ENCODE results near the gene MLN.

GRCh38 chr6:33801611-33802010, 2.2 kb downstream of the MLN start:
- TF ChIP-seq POLR2AphosphoS5 (IDR thresholded peaks at IDR 0.05; ENCODE audit: low read depth, low read length) (no peak), ATF3 (IDR thresholded peaks at IDR 0.05) (no peak), EZH2phosphoT487 (IDR thresholded peaks at IDR 0.05; ENCODE audit: borderline replicate concordance) (no peak), CTCF (IDR thresholded peaks at IDR 0.05 in 2 of 3, conservative IDR thresholded peaks at IDR 0.05 in 1 of 3; ENCODE audit: borderline replicate concordance in 1 of 3, insufficient read depth in 1 of 3, low read depth in 2 of 3, low read length in 2 of 3) (no peak), REST (IDR thresholded peaks at IDR 0.05; ENCODE audit: low read depth) (no peak), POLR2A (IDR thresholded peaks at IDR 0.05; ENCODE audit: borderline replicate concordance, extremely low read depth, insufficient read depth, insufficient read length) (no peak), ZNF274 (IDR thresholded peaks at IDR 0.05; ENCODE audit: low read depth, low read length) (no peak)
